Measurements from ENCODE around the gene SFXN5. TPM values are rescaled to one million over a fixed set of nuclear protein-coding genes. Genes with fewer than 3 reads are reported as not detected.

Gene SFXN5
- polyA plus RNA-seq, 3 donors = 5.9 to 28.6 (median 9.5) TPM

DNA sequence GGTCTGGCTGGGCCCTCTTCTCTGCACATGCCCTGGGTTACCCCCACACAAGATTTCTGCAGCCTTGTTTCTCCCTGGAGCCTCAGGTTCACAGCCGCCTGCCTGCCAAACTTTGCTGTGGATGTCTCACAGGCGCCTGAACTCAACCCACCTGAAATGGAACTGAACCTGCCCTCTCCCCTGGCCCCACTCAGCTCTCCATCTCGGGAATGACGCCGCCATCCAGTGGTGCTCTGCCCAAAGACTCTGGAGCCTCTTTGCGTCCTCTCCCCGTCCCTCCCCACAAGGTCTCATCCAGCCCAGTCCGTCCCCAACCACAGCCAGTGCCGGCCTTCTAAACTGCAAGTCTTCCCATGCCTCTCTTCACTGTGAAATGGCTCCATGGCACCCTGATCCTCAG lies 125.0 kb downstream of the SFXN5 start:
- peaks cover 60 to 80% of the 10 kb centered on the region in 2 donors for H3K36me3 Mint-ChIP-seq
- Histone ChIP-seq H3K4me2 (replicated peaks; ENCODE audit: extremely low read depth, low read length, poor library complexity, severe bottlenecking) (no peak overlapping the region), H3K36me3 (replicated peaks in 1 of 2; ENCODE audit: control insufficient read depth in 1 of 2, insufficient read depth in 2 of 2, low read length in 2 of 2) (peaks cover 26 to 40% of the 10 kb centered on the region in 2 donors), H3K27me3 (ENCODE audit: control insufficient read depth in 2 of 2, insufficient read depth in 2 of 2, low read length in 2 of 2) (no peaks in the 10 kb centered on the region), H3K4me1 (ENCODE audit: control insufficient read depth in 1 of 2, insufficient read depth in 2 of 2, low read length in 2 of 2) (peaks cover 10 to 14% of the 10 kb centered on the region in 2 donors), H3K27ac (ENCODE audit: low read depth in 1 of 2, low read length in 2 of 2) (no peak overlapping the region), H4K20me1 (ENCODE audit: insufficient read depth, low read length) (no peaks in the 10 kb centered on the region), H3K9me3 (replicated peaks in 1 of 2; ENCODE audit: control insufficient read depth in 1 of 2, insufficient read depth in 1 of 2, low read length in 2 of 2) (no peaks in the 10 kb centered on the region), H3K4me3 (replicated peaks in 1 of 3; ENCODE audit: low read depth in 2 of 3, low read length in 3 of 3) (no peak overlapping the region), H2AFZ (ENCODE audit: insufficient read depth, low read depth, low read length, poor library complexity, severe bottlenecking) (no peak overlapping the region), H3K79me2 (ENCODE audit: insufficient read depth, low read length) (no peaks in the 10 kb centered on the region), H3K9ac (ENCODE audit: insufficient read depth, low read length, poor library complexity, severe bottlenecking) (no peak overlapping the region)
- 99% methylated on average over 9 of the region's 9 CpGs for WGBS (ENCODE audit: insufficient coverage)
- TF ChIP-seq, protein P1, sequence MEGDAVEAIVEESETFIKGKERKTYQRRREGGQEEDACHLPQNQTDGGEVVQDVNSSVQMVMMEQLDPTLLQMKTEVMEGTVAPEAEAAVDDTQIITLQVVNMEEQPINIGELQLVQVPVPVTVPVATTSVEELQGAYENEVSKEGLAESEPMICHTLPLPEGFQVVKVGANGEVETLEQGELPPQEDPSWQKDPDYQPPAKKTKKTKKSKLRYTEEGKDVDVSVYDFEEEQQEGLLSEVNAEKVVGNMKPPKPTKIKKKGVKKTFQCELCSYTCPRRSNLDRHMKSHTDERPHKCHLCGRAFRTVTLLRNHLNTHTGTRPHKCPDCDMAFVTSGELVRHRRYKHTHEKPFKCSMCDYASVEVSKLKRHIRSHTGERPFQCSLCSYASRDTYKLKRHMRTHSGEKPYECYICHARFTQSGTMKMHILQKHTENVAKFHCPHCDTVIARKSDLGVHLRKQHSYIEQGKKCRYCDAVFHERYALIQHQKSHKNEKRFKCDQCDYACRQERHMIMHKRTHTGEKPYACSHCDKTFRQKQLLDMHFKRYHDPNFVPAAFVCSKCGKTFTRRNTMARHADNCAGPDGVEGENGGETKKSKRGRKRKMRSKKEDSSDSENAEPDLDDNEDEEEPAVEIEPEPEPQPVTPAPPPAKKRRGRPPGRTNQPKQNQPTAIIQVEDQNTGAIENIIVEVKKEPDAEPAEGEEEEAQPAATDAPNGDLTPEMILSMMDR (IDR thresholded peaks at IDR 0.05) = no peak
- intact Hi-C loops (cut with micrococcal nuclease) = no loop called here
- peaks cover 2 to 5% (median 3%) of the 10 kb centered on the region in 3 donors for H3K27me3 Mint-ChIP-seq (ENCODE audit: low read depth in 3 of 3)
- no peak overlapping the region for H3K4me3 Mint-ChIP-seq
- peaks cover 0 to 2% (median 0%) of the 10 kb centered on the region in 7 donors for H3K9me3 Mint-ChIP-seq
- peak overlapping the region in 1 of 7 donors; percentile 24 for H3K27ac Mint-ChIP-seq
- H3K4me1 Mint-ChIP-seq = peaks cover 14% of the 10 kb centered on the region
- no peak for DNase-seq

DNA sequence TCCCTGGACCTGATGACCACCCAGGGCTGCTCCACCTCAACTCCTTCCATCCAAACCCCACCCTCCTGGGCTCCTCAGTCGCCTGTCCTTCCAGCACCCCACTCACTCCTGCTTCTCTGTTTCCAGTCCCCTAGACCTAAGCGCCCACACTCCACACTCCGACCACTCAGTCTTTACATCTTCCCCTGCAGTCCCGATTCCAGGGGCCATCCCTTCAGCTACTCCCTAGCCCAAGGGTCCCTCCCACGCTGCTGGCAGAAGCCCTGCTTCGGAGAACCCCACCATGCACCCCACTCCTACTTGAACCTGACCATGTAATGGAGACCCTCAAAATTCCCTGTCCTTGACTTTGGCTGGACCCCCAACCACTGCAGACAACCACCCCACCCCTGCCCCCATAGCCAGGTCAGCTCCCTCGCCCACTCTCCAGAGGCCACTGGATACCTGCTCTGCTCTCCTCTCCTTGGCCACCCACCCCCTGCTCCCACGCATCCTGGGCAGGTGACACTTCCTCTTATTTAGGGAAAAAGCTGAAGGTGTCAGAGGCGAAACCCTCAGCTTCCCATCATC lies 126.0 kb downstream of the SFXN5 start:
- TF ChIP-seq, protein P1 (IDR thresholded peaks at IDR 0.05) = no peak
- Histone ChIP-seq H3K36me3 (replicated peaks in 1 of 2; ENCODE audit: control insufficient read depth in 1 of 2, insufficient read depth in 2 of 2, low read length in 2 of 2) (peaks cover 26 to 40% of the 10 kb centered on the region in 2 donors), H3K4me1 (ENCODE audit: control insufficient read depth in 1 of 2, insufficient read depth in 2 of 2, low read length in 2 of 2) (peaks cover 10 to 14% of the 10 kb centered on the region in 2 donors), H3K9me3 (replicated peaks in 1 of 2; ENCODE audit: control insufficient read depth in 1 of 2, insufficient read depth in 1 of 2, low read length in 2 of 2) (no peaks in the 10 kb centered on the region), H2AFZ (ENCODE audit: insufficient read depth, low read depth, low read length, poor library complexity, severe bottlenecking) (no peak overlapping the region), H3K27ac (ENCODE audit: low read depth in 1 of 2, low read length in 2 of 2) (no peak overlapping the region), H3K27me3 (ENCODE audit: control insufficient read depth in 2 of 2, insufficient read depth in 2 of 2, low read length in 2 of 2) (no peaks in the 10 kb centered on the region), H3K4me3 (replicated peaks in 1 of 3; ENCODE audit: low read depth in 2 of 3, low read length in 3 of 3) (no peak overlapping the region), H3K79me2 (ENCODE audit: insufficient read depth, low read length) (no peaks in the 10 kb centered on the region), H3K9ac (ENCODE audit: insufficient read depth, low read length, poor library complexity, severe bottlenecking) (no peak overlapping the region), H4K20me1 (ENCODE audit: insufficient read depth, low read length) (no peaks in the 10 kb centered on the region), H3K4me2 (replicated peaks; ENCODE audit: extremely low read depth, low read length, poor library complexity, severe bottlenecking) (no peak overlapping the region)
- intact Hi-C loops (cut with micrococcal nuclease) = no loop called here
- Mint-ChIP-seq H3K27me3 (ENCODE audit: low read depth in 3 of 3) (peaks cover 1 to 5% (median 2%) of the 10 kb centered on the region in 3 donors), H3K36me3 (peaks cover 59 to 84% of the 10 kb centered on the region in 2 donors), H3K9me3 (no peaks in the 10 kb centered on the region), H3K4me1 (peaks cover 14% of the 10 kb centered on the region), H3K4me3 (no peak overlapping the region), H3K27ac (no peak overlapping the region)
- no peak for DNase-seq
- 91% methylated on average over 8 of the region's 9 CpGs for WGBS (ENCODE audit: insufficient coverage)
